Stomach (tissue), 4 donors: ENCODE data around the gene IFI27L1.

Experiments
- CTCF ChIP-seq, 7 experiments: fragments of 450-650 bp in 4 of 7; fragments of 200-600 bp in 3 of 7; sonication (generic) in 3 of 7; IDR thresholded peaks; one replicate each; pipeline ENCODE4 v1.5.1; 2016 to 2019; ENCODE audit warnings: antibody characterized with exemption in 7 of 7, control low read depth in 2 of 7, mild to moderate bottlenecking in 1 of 7
- EP300 ChIP-seq: sonication (generic); formaldehyde crosslinking; IDR thresholded peaks from one replicate; pipeline ENCODE4 v1.6.1; 2017; ENCODE audit warnings: antibody characterized with exemption
- POLR2A ChIP-seq, 4 donors: fragments of 450-650 bp; IDR thresholded peaks; one replicate each; pipeline ENCODE4 v1.6.1; 2016; ENCODE audit warnings: antibody characterized with exemption in 4 of 4, control low read depth in 2 of 4, mild to moderate bottlenecking in 1 of 4, moderate library complexity in 1 of 4
- POLR2AphosphoS5 ChIP-seq, 3 donors: sonication (generic); formaldehyde crosslinking; IDR thresholded peaks; one replicate each; pipeline ENCODE4 v1.6.1; 2016; ENCODE audit warnings: antibody characterized with exemption in 3 of 3

GRCh38 chr14:94116701-94117100, 35.6 kb downstream of the IFI27L1 start:
- TF ChIP-seq CTCF (IDR thresholded peaks at IDR 0.05), result no peak
- no peak for TF ChIP-seq POLR2AphosphoS5 (IDR thresholded peaks at IDR 0.05)
- no peak for TF ChIP-seq POLR2A (IDR thresholded peaks at IDR 0.05)
- TF ChIP-seq EP300, result no peak
